Measurements from ENCODE around the gene DENND1A. TPM values are rescaled to one million over a fixed set of nuclear protein-coding genes. Genes with fewer than 3 reads are reported as not detected.

The DENND1A gene, protein sequence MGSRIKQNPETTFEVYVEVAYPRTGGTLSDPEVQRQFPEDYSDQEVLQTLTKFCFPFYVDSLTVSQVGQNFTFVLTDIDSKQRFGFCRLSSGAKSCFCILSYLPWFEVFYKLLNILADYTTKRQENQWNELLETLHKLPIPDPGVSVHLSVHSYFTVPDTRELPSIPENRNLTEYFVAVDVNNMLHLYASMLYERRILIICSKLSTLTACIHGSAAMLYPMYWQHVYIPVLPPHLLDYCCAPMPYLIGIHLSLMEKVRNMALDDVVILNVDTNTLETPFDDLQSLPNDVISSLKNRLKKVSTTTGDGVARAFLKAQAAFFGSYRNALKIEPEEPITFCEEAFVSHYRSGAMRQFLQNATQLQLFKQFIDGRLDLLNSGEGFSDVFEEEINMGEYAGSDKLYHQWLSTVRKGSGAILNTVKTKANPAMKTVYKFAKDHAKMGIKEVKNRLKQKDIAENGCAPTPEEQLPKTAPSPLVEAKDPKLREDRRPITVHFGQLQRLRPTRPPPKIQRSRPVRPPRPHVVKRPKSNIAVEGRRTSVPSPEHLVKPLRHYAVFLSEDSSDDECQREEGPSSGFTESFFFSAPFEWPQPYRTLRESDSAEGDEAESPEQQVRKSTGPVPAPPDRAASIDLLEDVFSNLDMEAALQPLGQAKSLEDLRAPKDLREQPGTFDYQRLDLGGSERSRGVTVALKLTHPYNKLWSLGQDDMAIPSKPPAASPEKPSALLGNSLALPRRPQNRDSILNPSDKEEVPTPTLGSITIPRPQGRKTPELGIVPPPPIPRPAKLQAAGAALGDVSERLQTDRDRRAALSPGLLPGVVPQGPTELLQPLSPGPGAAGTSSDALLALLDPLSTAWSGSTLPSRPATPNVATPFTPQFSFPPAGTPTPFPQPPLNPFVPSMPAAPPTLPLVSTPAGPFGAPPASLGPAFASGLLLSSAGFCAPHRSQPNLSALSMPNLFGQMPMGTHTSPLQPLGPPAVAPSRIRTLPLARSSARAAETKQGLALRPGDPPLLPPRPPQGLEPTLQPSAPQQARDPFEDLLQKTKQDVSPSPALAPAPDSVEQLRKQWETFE
- total RNA-seq: 7.0 and 13.7 TPM in 2 replicates

DNA sequence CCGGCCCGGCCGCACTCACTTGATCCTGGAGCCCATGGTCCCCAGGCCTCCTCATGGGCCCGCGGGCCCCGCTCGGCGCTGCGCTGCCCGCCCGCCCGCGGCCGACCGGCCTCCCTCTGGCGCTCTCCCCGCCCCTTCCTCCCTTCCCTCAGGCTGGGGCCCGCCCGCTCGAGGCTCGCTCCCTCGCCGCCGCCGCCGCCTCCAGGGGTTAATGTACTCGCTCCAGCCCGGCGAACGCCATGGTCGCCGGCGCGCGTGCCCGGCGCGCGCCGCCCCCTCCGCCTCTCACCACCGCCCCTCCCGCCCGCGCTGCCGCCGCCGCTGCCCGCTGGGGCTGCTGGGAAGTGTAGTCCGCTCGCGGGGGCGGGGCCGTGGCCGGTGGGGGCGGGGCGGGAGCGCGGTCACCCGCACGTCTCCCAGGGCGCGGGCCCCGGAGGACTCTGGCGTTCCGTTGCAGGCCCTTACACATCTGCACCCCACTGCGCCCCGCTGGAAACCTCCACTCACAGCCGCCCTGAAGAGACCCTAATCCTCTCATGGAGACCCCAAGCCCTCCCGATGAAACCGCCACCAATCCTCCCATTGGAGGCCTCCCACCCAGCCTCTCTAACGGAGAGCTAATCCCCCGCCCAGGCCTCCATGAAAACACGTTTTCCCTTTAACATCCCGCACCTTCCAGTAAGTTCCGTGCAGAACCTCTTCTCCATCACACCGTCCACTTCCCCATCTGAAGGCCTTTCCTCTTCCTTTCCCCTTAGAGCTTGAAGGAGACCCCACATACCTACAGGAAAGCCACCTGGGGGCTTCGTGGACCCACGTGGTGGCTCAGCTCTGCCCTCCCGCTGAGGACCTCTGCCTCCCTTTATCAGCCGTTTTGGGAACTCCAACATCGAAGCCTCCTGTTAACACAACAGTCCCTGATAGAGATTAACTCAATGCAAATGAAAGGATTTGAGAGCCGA lies at the start of gene DENND1A:
TSS of gene DENND1A (minus strand) at position 257 of the 962 bp plus-strand sequence. CDS start at position 36, 221 bp downstream.

DNA sequence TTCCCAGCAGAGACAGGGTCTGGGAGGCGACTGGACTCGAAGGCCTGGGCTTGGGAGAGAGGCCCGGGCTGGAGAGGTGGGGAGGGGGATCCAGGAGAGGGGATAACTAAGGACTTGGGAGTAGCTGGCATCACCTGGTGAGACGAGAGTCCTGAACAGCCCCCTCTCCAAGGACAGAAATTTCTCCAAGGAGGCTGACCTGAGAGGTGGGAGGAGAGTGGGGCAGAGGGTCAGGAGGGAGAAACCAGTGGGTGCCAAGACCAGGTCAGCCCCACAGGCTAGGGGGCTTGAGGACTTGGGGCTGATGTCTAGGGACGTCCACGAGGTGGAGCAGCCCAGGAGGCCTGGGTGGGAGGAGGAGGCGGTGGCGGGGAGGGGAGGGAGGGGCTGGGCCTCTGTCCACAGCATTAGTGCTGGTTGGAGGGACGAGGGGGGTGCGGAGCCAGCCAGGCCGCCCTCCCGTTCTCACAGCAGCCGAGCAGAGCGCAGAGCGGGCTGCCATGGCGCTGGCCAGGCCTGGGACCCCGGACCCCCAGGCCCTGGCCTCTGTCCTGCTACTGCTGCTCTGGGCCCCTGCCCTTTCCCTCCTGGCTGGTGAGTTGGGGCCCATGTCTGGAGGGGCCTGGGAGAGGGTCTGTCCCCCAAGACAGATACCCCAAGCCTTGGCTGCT lies 574.0 kb downstream of the DENND1A start, which contains the start of gene CRB2:
TSS of gene CRB2 (plus strand) at position 437 of the 671 bp plus-strand sequence. CDS start at position 501, 64 bp downstream.

Other genes with a start within 250 kb of the DENND1A start
- gene LHX2, start 81.6 kb upstream of the DENND1A start, total RNA-seq: not detected in 2 replicates